GM12865 (cell line): ENCODE results near the gene SREK1IP1.

ENCODE experiments used
- DNase-seq: peaks from one replicate; pipeline ENCODE4 v3.0.0; 2010; ENCODE audit warnings: low read depth
- H3K4me3 ChIP-seq: 2 replicates; pipeline ENCODE4 v1.5.1; 2011; ENCODE audit warnings: mild to moderate bottlenecking, low read depth, low read length, control low read depth
- CTCF ChIP-seq: IDR thresholded peaks from 2 replicates; pipeline ENCODE4 v1.5.1; 2011; ENCODE audit warnings: low read length, control low read depth, low read depth, inconsistent platforms; ENCODE audit not compliant: insufficient read depth; ENCODE audit errors: missing control alignments

Gene SREK1IP1

GRCh38 chr5:64688965-64689364 is 79.5 kb downstream of the SREK1IP1 start:
- no peak overlapping the region for H3K4me3 ChIP-seq
- no peak for TF ChIP-seq CTCF
- DNase-seq: no peak

- TF ChIP-seq CTCF: no peak
- H3K4me3 ChIP-seq: no peak overlapping the region
- no peak for DNase-seq
Measured at GRCh38 chr5:64688391-64688790, 80.1 kb downstream of the SREK1IP1 start.

GRCh38 chr5:64685866-64686265 is 82.6 kb downstream of the SREK1IP1 start:
- DNase-seq: no peak
- no peak for TF ChIP-seq CTCF
- H3K4me3 ChIP-seq: no peak overlapping the region

- no peak overlapping the region for H3K4me3 ChIP-seq
- TF ChIP-seq CTCF: no peak
- DNase-seq: no peak
Measured at GRCh38 chr5:64682608-64683007, 85.9 kb downstream of the SREK1IP1 start.

GRCh38 chr5:64680289-64680688 is 88.2 kb downstream of the SREK1IP1 start:
- DNase-seq: peak; percentile 21
- H3K4me3 ChIP-seq: no peak overlapping the region
- TF ChIP-seq CTCF: peak; percentile 6

- no peak overlapping the region for H3K4me3 ChIP-seq
- TF ChIP-seq CTCF: no peak
- DNase-seq: no peak
Measured at GRCh38 chr5:64678374-64678773, 90.1 kb downstream of the SREK1IP1 start.

- TF ChIP-seq CTCF: no peak
- DNase-seq: no peak
- H3K4me3 ChIP-seq: no peak overlapping the region
Measured at GRCh38 chr5:64671678-64672077, 96.8 kb downstream of the SREK1IP1 start.
